DMS53 (cell line): Measurements from ENCODE around the gene AKAP1.

Experiments used
- DNase-seq: peaks from one replicate; lab custom pipeline; 2025; lab: John Stamatoyannopoulos, UW

The AKAP1 gene

DNA sequence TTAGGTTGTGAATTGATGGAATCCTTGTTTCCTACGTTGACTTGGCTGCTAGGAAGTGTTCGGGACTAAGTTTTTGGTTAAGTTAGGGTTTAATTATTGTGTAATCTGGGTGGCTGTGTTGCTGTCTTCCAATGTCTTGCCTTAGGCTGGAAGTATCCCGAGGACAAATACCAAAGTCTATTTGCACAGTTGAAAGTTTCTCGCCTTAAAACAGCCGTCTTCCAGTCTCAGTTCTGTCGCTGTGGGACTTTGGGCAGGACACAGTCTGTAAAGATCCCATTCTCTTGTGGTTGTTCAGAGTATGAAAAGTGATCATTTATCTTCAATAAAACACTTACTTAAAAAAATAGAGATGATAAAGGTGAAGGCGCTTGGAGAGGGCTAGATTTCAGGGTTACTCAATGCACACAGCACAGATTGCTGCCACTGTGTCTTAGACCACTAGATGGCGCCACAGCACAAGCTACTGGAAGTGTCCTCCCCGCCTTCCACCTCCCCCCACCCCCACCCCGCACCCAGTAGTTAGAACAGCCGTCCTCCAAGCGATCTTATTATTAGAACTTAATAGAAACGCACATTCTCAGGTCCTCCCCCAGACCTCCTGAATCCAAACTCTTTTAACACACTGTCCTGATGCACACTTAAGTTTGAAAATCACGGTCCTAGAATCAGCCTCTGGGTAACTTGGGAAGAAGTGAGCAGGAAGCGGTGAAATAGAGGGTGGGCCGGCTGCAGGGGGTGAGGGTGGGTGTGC is 45.8 kb downstream of the AKAP1 start:
- peak; percentile 78 for DNase-seq

GRCh38 chr17:57132663-57133062 is 47.6 kb downstream of the AKAP1 start:
- no peak for DNase-seq

- no peak for DNase-seq
Observed at GRCh38 chr17:57133486-57133885, 48.4 kb downstream of the AKAP1 start.

- no peak for DNase-seq
Observed at GRCh38 chr17:57135026-57135788, 50.2 kb downstream of the AKAP1 start.

GRCh38 chr17:57135789-57136291 is 50.8 kb downstream of the AKAP1 start:
- no peak for DNase-seq

- no peak for DNase-seq
Observed at GRCh38 chr17:57136355-57136754, 51.3 kb downstream of the AKAP1 start.

DNA sequence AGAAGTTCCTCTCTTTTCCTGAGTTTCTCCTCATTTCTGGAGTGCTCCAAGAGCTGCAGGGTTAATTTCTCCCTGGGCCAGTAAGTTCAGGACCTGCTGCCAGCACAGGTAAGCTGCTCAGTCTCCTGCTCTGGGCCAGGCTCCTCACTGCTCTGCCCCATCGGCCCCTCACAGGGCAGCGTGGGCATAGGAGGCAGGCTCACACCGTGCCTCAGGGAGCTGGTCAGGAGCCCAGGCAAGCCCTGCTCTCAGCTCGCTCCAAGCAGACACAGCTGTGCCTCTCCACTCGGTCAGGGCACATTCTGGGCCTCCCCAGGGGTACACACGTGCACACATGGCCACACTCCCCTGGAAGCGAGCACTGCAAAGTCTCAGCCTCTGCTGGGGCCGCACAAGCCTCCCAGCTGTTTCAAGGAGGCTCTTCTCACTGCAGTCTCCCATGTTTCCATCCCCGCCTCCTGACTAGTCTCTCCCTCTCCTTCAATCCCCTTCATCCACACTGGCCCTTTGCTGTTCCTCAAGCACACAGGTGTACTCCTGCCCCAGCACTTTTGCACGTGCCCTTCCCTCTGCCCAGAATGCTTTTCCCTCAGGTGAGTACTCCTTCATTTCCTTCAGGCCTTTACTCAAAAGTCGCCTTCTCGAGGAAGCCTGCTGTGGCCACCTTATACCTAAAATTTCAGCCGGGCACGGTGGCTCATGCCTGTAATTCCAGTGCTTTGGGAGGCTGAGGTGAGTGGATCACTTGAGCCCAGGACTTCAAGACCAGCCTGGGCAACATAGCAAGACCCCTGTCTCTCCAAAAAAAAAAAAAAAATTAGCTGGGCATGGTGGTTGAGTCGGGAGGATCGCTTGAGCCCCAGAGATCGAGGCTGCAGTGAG is 53.2 kb downstream of the AKAP1 start:
- DNase-seq: no peak

GRCh38 chr17:57138956-57139576 is 54.0 kb downstream of the AKAP1 start:
- DNase-seq: peak; percentile 21

- no peak for DNase-seq
Observed at GRCh38 chr17:57140316-57140715, 55.3 kb downstream of the AKAP1 start.

DNA sequence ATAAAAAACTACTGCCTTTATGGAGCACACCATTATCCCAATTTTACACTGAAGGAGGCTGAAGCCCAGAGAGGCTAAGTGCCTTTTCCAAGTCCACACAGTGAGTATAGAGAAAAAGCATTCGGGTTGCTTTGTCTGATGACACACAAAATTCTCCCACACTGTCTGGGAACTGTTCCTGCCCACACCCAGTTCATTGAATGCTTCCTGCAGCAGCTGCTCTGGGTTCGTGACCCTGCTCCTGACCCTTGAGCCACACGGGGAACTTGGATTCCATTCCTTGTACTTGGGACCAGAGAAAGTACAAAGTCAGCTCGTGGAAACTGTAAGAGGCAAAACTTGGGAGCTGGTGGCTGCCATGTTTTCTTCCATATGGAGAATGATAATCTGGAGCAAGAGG is 57.9 kb downstream of the AKAP1 start:
- no peak for DNase-seq

- DNase-seq: no peak
Observed at GRCh38 chr17:57143361-57143760, 58.3 kb downstream of the AKAP1 start.

DNA sequence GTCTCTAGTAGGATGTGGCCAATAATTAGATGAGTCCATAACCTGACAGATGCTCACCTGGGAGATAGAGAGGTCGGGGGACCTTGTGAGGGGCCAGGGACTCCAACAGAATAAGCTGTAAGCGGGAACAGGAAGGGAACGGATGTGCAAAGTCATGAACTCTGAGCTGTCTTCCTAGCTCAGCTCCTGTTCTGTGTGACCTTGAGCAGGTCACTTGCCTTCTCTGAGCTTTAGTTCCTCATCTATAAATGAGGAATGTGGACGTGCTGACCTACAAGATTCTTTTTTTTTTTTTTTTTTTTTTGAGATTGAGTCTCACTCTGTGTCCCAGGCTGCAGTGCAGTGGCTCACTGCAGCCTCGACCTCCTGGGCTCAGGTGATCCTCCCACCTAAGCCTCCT is 58.9 kb downstream of the AKAP1 start:
- no peak for DNase-seq

GRCh38 chr17:57144567-57144966 is 59.5 kb downstream of the AKAP1 start:
- DNase-seq: no peak

DNA sequence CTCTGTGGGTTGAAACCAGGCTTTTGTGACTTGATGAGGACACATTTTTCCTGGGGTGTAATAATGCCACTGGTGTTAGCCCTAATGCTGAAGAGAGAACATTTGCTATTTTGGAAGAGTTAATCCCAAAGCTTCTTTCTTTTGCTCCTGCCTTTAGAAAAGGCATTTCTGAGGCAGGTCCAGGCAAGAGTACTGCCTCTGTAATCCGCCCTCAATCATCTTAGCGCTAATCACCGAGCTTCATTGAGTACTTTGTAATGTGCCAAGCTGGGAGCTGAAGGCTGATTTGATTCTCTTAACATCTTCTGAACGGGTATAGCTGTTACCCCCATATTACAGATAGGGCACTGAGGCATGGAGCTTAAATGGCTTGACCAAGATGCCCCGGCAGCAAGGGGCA is 60.3 kb downstream of the AKAP1 start:
- no peak for DNase-seq

DNA sequence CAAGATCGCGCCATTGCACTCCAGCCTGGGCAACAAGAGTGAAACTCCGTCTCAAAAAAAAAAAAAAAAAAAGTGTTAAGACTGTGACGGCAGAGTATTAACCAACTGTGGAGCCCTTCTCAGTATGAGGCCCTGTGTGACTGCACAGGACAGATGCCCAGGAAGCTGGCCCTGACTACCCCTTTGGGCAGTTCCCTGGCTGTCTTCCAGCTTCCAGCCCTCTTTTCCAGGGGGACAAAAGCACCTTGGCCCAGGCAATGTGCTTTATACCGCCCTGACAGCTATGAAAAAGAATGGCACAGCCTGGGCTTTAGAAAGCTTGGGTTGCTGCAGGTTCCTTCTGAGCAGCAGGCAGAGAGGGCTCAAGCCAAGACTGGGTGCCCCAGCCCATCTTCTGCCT is 61.2 kb downstream of the AKAP1 start:
- DNase-seq: no peak

DNA sequence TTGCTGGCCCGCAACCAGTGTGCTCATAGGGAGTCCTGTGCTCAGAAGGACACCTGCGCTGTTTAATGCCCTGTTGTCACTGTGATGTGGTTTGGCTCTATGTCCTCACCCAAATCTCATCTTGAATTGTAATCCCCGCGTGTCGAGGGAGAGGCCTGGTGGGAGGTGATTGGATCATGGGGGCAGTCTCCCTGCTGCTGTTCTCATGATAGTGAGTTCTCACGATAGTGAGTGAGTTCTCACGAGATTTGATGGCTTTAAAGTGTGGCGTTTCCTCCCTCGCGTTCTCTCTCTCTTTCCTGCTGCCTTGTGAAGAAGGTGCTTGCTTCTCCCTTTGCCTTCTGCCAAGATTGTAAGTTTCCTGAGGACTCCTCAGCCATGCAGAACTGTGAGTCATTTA is 66.8 kb downstream of the AKAP1 start:
- no peak for DNase-seq

DNA sequence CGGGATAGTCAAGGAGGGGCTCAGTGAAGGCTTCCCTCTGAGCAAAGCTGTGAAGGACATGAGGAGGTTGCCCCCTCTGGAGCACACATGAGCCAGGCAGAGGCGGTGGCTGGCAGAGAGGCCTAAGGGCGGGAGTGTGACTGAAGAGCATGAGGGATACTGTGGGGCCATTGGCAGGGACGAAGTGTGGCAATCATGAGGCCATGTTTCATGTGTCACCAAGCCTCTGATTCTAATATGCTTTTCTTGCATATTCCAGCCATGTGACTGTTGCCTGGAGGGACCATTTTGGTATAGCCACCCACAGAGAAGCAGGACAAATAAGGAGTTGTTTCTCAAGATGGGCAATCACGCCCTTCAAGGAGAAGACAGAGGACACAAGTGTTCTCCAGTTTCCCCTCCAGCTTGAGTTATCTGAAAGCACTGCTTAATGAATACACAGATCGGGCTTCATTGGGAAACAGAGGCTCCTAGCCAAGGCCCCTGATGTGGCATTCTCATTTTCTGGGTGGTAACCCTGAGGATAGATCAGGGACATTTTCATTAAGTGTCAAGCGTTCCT is 68.0 kb downstream of the AKAP1 start:
- DNase-seq: no peak

DNA sequence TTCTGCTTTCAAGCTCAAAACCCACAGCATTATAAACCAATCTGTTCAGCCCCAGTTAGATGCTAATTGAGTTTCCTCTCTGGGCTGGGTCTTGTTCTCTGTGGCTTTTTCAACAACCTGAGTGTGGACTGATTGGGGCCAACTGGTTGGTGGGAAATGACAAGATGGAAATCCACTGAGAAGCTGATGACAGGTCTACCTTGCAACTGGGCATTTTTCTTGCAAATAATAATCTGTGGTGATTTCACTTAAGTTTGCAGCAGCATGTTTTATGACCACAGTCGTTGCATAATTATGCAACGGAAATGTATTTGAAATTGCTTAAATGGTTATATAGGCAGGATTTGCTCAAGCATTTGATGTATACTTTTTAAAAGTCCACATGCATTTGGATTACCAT is 69.9 kb downstream of the AKAP1 start:
- no peak for DNase-seq

- DNase-seq: no peak
Observed at GRCh38 chr17:57158325-57158724, 73.3 kb downstream of the AKAP1 start.

DNA sequence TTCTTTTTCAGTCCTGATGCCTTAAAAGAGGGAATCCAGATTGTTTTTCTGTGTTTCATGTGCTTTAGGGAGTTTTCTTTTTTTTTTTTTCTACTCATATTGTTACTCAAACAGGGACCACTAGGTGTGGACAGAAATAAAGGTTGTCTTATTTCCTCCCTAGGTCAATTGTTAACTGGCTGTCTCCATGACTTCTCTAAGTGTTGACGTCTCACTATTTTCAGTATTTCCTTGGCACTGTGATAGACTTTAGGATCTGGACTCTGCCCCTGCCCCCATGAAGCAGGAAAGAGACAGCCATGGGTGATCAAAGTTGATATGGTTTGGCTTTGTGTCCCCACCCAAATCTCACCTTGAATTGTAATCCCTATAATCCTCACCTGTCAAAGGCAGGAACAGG is 73.7 kb downstream of the AKAP1 start:
- DNase-seq: no peak

DNA sequence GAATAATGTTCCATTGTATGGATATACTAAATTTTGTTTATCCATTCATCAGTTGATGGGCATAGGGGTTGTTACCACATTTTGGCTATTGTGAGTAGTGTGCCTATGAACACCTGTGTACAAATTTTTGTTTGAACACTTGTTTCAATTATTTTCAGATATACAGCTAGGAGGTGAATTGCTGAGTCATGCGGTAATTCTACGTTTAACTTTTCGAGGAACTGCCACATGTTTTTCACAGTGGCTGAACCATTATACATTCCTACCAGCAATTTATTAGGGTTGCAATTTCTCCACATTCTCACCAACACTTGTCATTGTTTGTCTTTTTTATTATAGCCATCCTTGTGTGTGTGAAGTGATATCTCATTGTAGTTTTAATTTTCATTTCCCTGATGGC is 75.6 kb downstream of the AKAP1 start:
- DNase-seq: no peak

DNA sequence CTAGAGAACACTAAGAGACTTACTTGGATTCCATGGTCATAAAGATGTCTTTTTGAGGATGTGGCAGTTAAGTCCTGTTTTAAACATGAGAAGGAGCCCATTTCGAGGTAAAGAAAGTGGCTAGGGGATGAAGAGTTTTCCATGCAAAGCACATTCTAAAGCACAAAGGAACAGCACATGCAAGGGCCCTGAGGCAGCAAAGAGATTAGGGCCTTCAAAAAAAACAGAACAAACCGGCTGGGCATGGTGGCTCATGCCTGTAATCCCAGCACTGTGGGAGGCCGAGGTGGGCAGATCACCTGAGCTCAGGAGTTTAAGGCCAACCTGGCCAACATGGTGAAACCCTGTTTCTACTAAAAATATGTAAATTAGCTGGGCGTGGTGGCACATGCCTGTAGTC is 79.8 kb downstream of the AKAP1 start:
- DNase-seq: no peak
